Endothelial cell of umbilical vein (primary cell): ENCODE measurements around the gene EML6. TPM values are rescaled to one million over a fixed set of nuclear protein-coding genes. Genes with fewer than 3 reads are reported as not detected.

Experiments used
- BruUV-seq: library from RNA; stranded (reverse); fragments of 400-500 nt; replicated peaks from 2 replicates; lab custom pipeline; 2021; lab: Mats Ljungman, UMichigan
- CTCF ChIA-PET: fragments of 300-600, 350-600 bp; sonication (Branson Sonifier 250); formaldehyde crosslinking; loops from one replicate; lab custom pipeline; 2021; ENCODE audit warnings: antibody characterized with exemption, inconsistent platforms; lab: Charles Lee
- POLR2A ChIA-PET: fragments of 300-600, 350-600 bp; sonication (Branson Sonifier 250); formaldehyde crosslinking; loops from one replicate; lab custom pipeline; 2021; ENCODE audit warnings: antibody characterized with exemption, inconsistent platforms; lab: Charles Lee
- DNase-seq: peaks from one replicate; pipeline ENCODE4 v3.0.0-alpha.2; 2011; ENCODE audit warnings: low read depth, low spot score
- FAIRE-seq: peaks from 2 replicates; lab custom pipeline; 2011; peaks lifted over from hg19 to GRCh38; lab: Jason Lieb, UNC
- H2AFZ ChIP-seq: 2 replicates; pipeline ENCODE4 v1.6.0; 2012; ENCODE audit warnings: low read depth, low read length, control low read depth, inconsistent platforms
- H3K27ac ChIP-seq: 2 replicates; pipeline ENCODE4 v1.5.1; 2011; ENCODE audit warnings: low read depth, mild to moderate bottlenecking, control low read depth, low read length, moderate library complexity; ENCODE audit not compliant: insufficient read depth
- H3K27me3 ChIP-seq, 2 experiments: 2 replicates each; pipeline versions ENCODE4 v1.6.0 to v1.6.1; 2011; ENCODE audit warnings: low read length in 2 of 2, mixed read lengths in 1 of 2; ENCODE audit not compliant: control insufficient read depth in 2 of 2, insufficient read depth in 2 of 2
- H3K36me3 ChIP-seq, 2 experiments: 2 replicates in 1 of 2; 3 replicates in 1 of 2; pipeline ENCODE4 v1.5.1; 2011; ENCODE audit warnings: low read length in 2 of 2, mild to moderate bottlenecking in 1 of 2, moderate library complexity in 1 of 2; ENCODE audit not compliant: control insufficient read depth in 2 of 2, insufficient read depth in 2 of 2; ENCODE audit errors: extremely low read depth in 1 of 2
- H3K4me1 ChIP-seq: 3 replicates; pipeline ENCODE4 v1.5.1; 2011; ENCODE audit warnings: mild to moderate bottlenecking, low read length; ENCODE audit not compliant: control insufficient read depth, insufficient read depth; ENCODE audit errors: extremely low read depth
- H3K4me2 ChIP-seq: 2 replicates; pipeline ENCODE4 v1.6.1; 2011; ENCODE audit warnings: low read length, control low read depth, mixed read lengths; ENCODE audit not compliant: insufficient read depth
- H3K4me3 ChIP-seq, 3 experiments: fragments of 200-600 bp in 1 of 3; sonication (generic), shearing (Covaris generic) in 1 of 3; replicated peaks in 1 of 3; 2 replicates each; pipeline ENCODE4 v1.5.1; 2011 to 2016; ENCODE audit warnings: control low read depth in 3 of 3, low read length in 3 of 3, mild to moderate bottlenecking in 2 of 3, inconsistent platforms in 1 of 3, low read depth in 1 of 3, moderate library complexity in 1 of 3; ENCODE audit not compliant: insufficient read depth in 1 of 3
- H3K79me2 ChIP-seq: 2 replicates; pipeline ENCODE4 v1.6.0; 2012; ENCODE audit warnings: low read length, inconsistent platforms; ENCODE audit not compliant: control insufficient read depth, insufficient read depth
- H3K9ac ChIP-seq: replicated peaks from 2 replicates; pipeline ENCODE3; 2011; ENCODE audit warnings: low read length, control low read depth; ENCODE audit not compliant: insufficient read depth; ENCODE audit errors: extremely low read depth
- H3K9me1 ChIP-seq: replicated peaks from 3 replicates; pipeline ENCODE4 v1.6.0; 2011; ENCODE audit warnings: mild to moderate bottlenecking, low read length; ENCODE audit not compliant: control insufficient read depth, insufficient read depth; ENCODE audit errors: extremely low read depth
- H3K9me3 ChIP-seq: replicated peaks from 2 replicates; pipeline ENCODE4 v1.5.1; 2012; ENCODE audit warnings: low read length, inconsistent platforms; ENCODE audit not compliant: control insufficient read depth, insufficient read depth
- H4K20me1 ChIP-seq: replicated peaks from 2 replicates; pipeline ENCODE3; 2011; ENCODE audit warnings: mild to moderate bottlenecking, low read length; ENCODE audit not compliant: control insufficient read depth, insufficient read depth; ENCODE audit errors: extremely low read depth
- EZH2 ChIP-seq: IDR thresholded peaks from 2 replicates; pipeline ENCODE4 v1.6.1; 2012; ENCODE audit warnings: borderline replicate concordance, low read depth, mild to moderate bottlenecking, moderate library complexity, low read length, inconsistent platforms; ENCODE audit not compliant: severe bottlenecking
- FOS ChIP-seq: IDR thresholded peaks from 2 replicates; pipeline ENCODE4 v1.6.1; 2011; ENCODE audit warnings: mild to moderate bottlenecking, low read length, moderate library complexity, borderline replicate concordance; ENCODE audit not compliant: insufficient read depth
- GATA2 ChIP-seq: IDR thresholded peaks from 2 replicates; pipeline ENCODE4 v1.7.0; 2011; ENCODE audit warnings: low read depth, mild to moderate bottlenecking, moderate library complexity, mixed read lengths, low read length; ENCODE audit not compliant: insufficient read length, insufficient read depth
- JUN ChIP-seq: IDR thresholded peaks from 2 replicates; pipeline ENCODE4 v1.6.1; 2011; ENCODE audit warnings: borderline replicate concordance, low read depth; ENCODE audit not compliant: insufficient read length, insufficient read depth
- MAX ChIP-seq: IDR thresholded peaks from 2 replicates; pipeline ENCODE4 v1.6.1; 2011; ENCODE audit not compliant: insufficient read depth, insufficient read length
- MYC ChIP-seq: IDR thresholded peaks from one replicate; pipeline ENCODE4 v1.6.1; 2011; ENCODE audit warnings: mild to moderate bottlenecking, low read depth, low read length
- POLR2A ChIP-seq: IDR thresholded peaks from 2 replicates; pipeline ENCODE4 v1.6.1; 2012; ENCODE audit warnings: low read depth, mild to moderate bottlenecking, control low read depth, low read length
- POLR2AphosphoS5 ChIP-seq: IDR thresholded peaks from 2 replicates; pipeline ENCODE4 v1.6.1; 2012; ENCODE audit warnings: low read depth, mild to moderate bottlenecking, control low read depth, low read length, moderate library complexity; ENCODE audit not compliant: insufficient read depth
- dilution Hi-C: fragments of 300-500 bp; cut with MboI; formaldehyde crosslinking; loops from one replicate; pipeline ENCODE4 v1.15.0; 2019; ENCODE audit warnings: low sequenced_read_pairs; ENCODE audit not compliant: extremely low pct_ligation_motif_present
- intact Hi-C: fragments of 100-400 bp; cut with micrococcal nuclease; formaldehyde crosslinking; loops from one replicate; pipeline ENCODE4 v1.10.0; 2022
- polyA plus RNA-seq, 4 experiments: library from polyadenylated mRNA; depleted of rRNA in 3 of 4; stranded (reverse) in 3 of 4; unstranded in 1 of 4; fragments of >200 nt; gene quantifications; 2 replicates each; pipeline versions ENCODE4 v1.2.1 to v1.2.3, GENCODE V29; 2011 to 2012; ENCODE audit warnings: missing spikeins in 1 of 4
- total RNA-seq: library from RNA; stranded (reverse); gene quantifications from 2 replicates; pipeline ENCODE4 v1.2.3, GENCODE V29; 2021
- TF ChIP-seq, protein P1 (sequence below), 2 donors: IDR thresholded peaks; 1 replicate in 1 of 2; 2 replicates in 1 of 2; pipeline ENCODE4 v1.5.1; 2011; ENCODE audit warnings: low read length in 2 of 2, mild to moderate bottlenecking in 2 of 2, moderate library complexity in 2 of 2, control low read depth in 1 of 2, inconsistent platforms in 1 of 2, low read depth in 1 of 2; ENCODE audit not compliant: insufficient read depth in 1 of 2; ENCODE audit errors: extremely low read depth in 1 of 2

EML6 gene
- total and polyA plus RNA-seq, 2 donors (not counting 3 experiments of a cell fraction or from before 2014, with no cell fraction given), result 0.79 to 2.1 TPM

GRCh38 chr2:54699665-54700064 is 23.8 kb upstream of the EML6 start:
- POLR2A ChIA-PET, result no interaction called here
- no peak for FAIRE-seq

More at GRCh38 chr2:54699665-54700064, 23.8 kb upstream of the EML6 start:
- no peaks in the 10 kb centered on the region for H3K36me3 ChIP-seq
- no peaks in the 10 kb centered on the region for H3K27me3 ChIP-seq
- TF ChIP-seq POLR2AphosphoS5 (no peak), MYC (no peak), MAX (no peak), FOS (no peak), JUN (no peak), EZH2 (no peak), GATA2 (no peak), POLR2A (no peak)
- TF ChIP-seq, protein P1, sequence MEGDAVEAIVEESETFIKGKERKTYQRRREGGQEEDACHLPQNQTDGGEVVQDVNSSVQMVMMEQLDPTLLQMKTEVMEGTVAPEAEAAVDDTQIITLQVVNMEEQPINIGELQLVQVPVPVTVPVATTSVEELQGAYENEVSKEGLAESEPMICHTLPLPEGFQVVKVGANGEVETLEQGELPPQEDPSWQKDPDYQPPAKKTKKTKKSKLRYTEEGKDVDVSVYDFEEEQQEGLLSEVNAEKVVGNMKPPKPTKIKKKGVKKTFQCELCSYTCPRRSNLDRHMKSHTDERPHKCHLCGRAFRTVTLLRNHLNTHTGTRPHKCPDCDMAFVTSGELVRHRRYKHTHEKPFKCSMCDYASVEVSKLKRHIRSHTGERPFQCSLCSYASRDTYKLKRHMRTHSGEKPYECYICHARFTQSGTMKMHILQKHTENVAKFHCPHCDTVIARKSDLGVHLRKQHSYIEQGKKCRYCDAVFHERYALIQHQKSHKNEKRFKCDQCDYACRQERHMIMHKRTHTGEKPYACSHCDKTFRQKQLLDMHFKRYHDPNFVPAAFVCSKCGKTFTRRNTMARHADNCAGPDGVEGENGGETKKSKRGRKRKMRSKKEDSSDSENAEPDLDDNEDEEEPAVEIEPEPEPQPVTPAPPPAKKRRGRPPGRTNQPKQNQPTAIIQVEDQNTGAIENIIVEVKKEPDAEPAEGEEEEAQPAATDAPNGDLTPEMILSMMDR (IDR thresholded peaks at IDR 0.05; ENCODE audit: extremely low read depth in 1 of 2, insufficient read depth in 1 of 2, low read depth in 1 of 2, low read length in 2 of 2), result no peak
- no peak overlapping the region for H3K4me3 ChIP-seq
- no peak overlapping the region for H3K9ac ChIP-seq
- dilution Hi-C loops, result no loop called here
- H3K9me3 ChIP-seq, result no peaks in the 10 kb centered on the region
- intact Hi-C loops, result loop anchor here (10.0 kb wide), 2 partner anchors 495 to 1275 kb away; no protein-coding TSS in a partner anchor
- no TSS peak for BruUV-seq
- no peak overlapping the region for H3K4me2 ChIP-seq
- no peak overlapping the region for H3K27ac ChIP-seq
- no peaks in the 10 kb centered on the region for H3K9me1 ChIP-seq
- H4K20me1 ChIP-seq, result no peaks in the 10 kb centered on the region
- no peak for DNase-seq
- H2AFZ ChIP-seq, result no peak overlapping the region
- no peaks in the 10 kb centered on the region for H3K79me2 ChIP-seq
- H3K4me1 ChIP-seq, result no peaks in the 10 kb centered on the region
- CTCF ChIA-PET, result interaction anchor here (1.1 kb wide), 1 partner anchor 34 kb away, joined by 4 read pairs; no protein-coding TSS in a partner anchor
